ENCODE results near the gene RYR1.
"Not testable (repeated sequence)": the region's sequence is repeated elsewhere in the genome, so short reads cannot be mapped to it uniquely, and the experiment has no call there.

The RYR1 gene

GRCh38 chr19:38420935-38421334, 12.6 kb upstream of the RYR1 start:
- TF ChIP-seq CTCF (IDR thresholded peaks at IDR 0.05; ENCODE audit: low read depth, low read length, missing control alignments), result no peak
- H3K4me3 ChIP-seq (ENCODE audit: low read depth, low read length), result no peak overlapping the region
- no peak for DNase-seq (ENCODE audit: low read depth)

DNA sequence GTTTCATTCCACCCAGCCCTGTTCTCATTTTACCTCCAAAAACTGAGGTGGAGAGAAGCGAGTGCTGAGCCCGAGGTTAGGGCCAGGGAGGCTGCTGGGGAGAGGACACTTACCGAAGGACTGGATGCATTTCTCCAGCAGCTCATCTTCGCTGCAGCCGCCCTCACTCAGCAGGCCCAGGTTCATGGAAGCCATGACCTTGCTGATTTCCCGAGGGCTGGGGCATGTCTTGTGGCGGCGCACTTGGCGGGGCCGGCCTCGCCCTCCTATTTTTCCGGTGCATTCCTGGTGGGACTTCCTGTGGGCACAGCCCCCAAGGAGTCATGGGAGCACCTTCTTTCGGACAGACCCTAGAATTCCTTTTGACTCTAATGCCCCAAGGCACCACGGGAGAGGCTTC, 11.6 kb upstream of the RYR1 start:
- TF ChIP-seq CTCF (IDR thresholded peaks at IDR 0.05; ENCODE audit: low read depth, low read length, missing control alignments), result no peak
- no peak overlapping the region for H3K4me3 ChIP-seq (ENCODE audit: low read depth, low read length)
- no peak for DNase-seq (ENCODE audit: low read depth)

DNA sequence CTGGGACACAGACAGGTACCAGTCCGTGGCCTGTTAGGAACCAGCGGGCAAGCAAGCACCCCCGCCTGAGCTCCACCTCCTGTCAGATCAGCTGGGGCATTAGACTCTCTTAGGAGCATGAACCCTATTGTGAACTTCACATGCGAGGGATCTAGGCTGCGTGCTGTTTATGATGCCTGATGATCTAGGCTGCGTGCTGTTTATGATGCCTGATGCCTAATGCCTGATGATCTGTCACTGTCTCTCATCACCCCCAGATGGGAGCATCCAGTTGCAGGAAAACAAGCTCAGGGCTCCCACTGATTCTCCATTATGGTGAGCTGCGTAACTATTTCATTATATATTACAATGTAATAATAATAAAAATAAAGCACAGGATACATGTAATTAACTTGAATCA, 11.1 kb upstream of the RYR1 start:
- no peak for DNase-seq (ENCODE audit: low read depth)
- H3K4me3 ChIP-seq (ENCODE audit: low read depth, low read length), result no peak overlapping the region
- TF ChIP-seq CTCF (IDR thresholded peaks at IDR 0.05; ENCODE audit: low read depth, low read length, missing control alignments), result no peak

DNA sequence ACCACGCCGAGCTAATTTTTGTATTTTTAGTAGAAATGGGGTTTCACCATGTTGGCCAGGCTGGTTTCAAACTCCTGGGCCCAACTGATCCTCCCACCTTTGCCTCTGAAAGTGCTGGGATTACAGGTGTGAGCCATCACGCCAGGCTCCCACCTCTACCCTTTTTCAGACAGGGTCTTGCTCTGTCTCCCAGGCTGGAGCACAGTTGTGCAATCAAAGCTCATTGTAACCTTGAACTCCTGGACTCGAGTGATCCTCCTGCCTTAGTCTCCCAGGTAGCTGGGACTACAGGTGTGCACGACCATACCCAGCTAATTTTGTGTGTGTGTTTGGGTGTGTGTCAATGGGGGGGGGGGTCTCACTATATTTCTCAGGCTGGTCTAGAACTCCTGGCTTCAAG, 9.2 kb upstream of the RYR1 start:
- DNase-seq (ENCODE audit: low read depth), result no peak
- TF ChIP-seq CTCF (IDR thresholded peaks at IDR 0.05; ENCODE audit: low read depth, low read length, missing control alignments), result no peak
- H3K4me3 ChIP-seq (ENCODE audit: low read depth, low read length), result no peak overlapping the region

DNA sequence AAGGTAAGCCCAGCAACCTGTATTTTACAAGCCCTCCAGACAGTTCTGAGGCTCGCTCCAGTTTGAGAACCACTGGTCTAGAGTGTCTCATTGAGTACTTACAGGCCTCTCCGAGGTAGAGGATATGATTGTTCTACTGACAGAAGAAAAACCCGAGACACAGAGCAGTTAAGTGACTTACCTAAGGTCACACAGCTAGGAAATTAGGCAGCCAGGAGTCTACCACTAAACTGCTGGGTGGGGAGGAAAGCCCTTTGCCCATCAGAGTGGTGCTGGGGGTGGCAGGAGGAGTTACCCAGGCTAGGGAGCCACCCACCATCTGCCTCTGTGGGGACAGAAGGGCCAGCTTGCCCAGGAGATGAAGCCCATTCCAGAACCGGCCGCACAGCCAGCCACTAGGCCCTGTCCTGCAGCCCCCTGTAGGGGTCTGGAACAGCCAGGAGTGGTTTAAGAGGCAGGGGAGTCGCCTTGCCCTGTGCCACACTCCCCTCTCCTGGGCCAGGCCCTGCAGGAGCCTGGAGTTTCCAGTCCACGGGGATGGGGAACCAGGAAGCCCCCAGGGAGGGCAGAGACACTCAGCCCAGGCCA, 8.2 kb upstream of the RYR1 start:
- H3K4me3 ChIP-seq (ENCODE audit: low read depth, low read length), result no peak overlapping the region
- no peak for DNase-seq (ENCODE audit: low read depth)
- no peak for TF ChIP-seq CTCF (IDR thresholded peaks at IDR 0.05; ENCODE audit: low read depth, low read length, missing control alignments)

DNA sequence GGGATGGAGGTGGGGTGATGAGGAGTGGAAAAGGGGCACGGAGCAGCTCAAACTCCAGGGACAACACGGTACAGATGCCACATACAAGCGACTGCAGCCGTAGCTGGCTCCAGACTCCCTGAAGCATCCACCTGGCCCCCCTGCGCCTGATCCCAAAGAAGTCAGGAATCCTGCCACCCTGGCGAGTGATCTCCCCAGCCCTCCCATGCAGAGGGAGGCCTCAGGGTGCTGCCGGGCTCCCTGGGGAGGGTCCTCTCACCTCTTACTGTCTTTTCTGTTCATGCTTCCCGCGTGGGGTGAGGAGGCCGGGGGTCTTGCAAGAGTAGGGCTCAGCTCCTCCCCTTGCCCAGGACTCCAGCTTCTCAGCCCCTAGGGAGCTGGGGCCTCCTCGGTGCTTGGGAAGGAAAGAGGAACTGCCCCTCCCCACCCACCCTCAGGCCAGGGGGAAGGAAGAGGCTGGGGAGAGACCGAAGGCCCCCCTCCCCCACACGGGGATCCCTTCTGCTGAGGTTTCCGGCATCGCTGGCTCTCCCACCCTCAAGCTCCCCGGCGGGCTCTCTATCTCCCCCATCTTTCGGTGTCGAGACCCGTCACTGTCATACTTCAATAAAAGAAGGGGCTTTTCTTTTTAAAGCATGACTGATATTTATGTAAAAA, 7.6 kb upstream of the RYR1 start, which contains the start of gene RASGRP4:
Gene RASGRP4, minus strand, starts transcription at position 410 of the 657 bp plus-strand sequence. Its CDS starts 128 bp downstream, at position 282.
- TF ChIP-seq CTCF (IDR thresholded peaks at IDR 0.05; ENCODE audit: low read depth, low read length, missing control alignments), result no peak
- DNase-seq (ENCODE audit: low read depth), result no peak
- H3K4me3 ChIP-seq (ENCODE audit: low read depth, low read length), result no peak within 1 kb of the TSS

GRCh38 chr19:38427035-38427677, 6.3 kb upstream of the RYR1 start:
- not testable (repeated sequence) for H3K4me3 ChIP-seq (ENCODE audit: low read depth, low read length)
- peak; percentile 60 for DNase-seq (ENCODE audit: low read depth)

All from GM12864 (cell line).